Choroid plexus epithelial cell (primary cell): Measurements from ENCODE around the gene CBX2.
A peak's percentile ranks its signal among the peaks of the same experiment; 100 is the strongest.
"Not testable (repeated sequence)": the region's sequence is repeated elsewhere in the genome, so short reads cannot be mapped to it uniquely, and the experiment has no call there.

Experiments
- DNase-seq: peaks from one replicate; pipeline ENCODE4 v3.0.0-alpha.2; 2010; ENCODE audit warnings: low read depth
- H3K4me3 ChIP-seq: 2 replicates; pipeline ENCODE4 v1.5.1; 2011; ENCODE audit warnings: low read depth, mild to moderate bottlenecking, control low read depth, low read length, moderate library complexity
- TF ChIP-seq, protein P1 (sequence below): conservative IDR thresholded peaks from 2 replicates; pipeline ENCODE4 v1.5.1; 2011; ENCODE audit warnings: low read depth, mild to moderate bottlenecking, control low read depth, inconsistent platforms, low read length, moderate library complexity

Gene CBX2

GRCh38 chr17:79771276-79771675 is 6.7 kb upstream of the CBX2 start:
- DNase-seq = no peak
- no peak overlapping the region for H3K4me3 ChIP-seq
- TF ChIP-seq, protein P1, sequence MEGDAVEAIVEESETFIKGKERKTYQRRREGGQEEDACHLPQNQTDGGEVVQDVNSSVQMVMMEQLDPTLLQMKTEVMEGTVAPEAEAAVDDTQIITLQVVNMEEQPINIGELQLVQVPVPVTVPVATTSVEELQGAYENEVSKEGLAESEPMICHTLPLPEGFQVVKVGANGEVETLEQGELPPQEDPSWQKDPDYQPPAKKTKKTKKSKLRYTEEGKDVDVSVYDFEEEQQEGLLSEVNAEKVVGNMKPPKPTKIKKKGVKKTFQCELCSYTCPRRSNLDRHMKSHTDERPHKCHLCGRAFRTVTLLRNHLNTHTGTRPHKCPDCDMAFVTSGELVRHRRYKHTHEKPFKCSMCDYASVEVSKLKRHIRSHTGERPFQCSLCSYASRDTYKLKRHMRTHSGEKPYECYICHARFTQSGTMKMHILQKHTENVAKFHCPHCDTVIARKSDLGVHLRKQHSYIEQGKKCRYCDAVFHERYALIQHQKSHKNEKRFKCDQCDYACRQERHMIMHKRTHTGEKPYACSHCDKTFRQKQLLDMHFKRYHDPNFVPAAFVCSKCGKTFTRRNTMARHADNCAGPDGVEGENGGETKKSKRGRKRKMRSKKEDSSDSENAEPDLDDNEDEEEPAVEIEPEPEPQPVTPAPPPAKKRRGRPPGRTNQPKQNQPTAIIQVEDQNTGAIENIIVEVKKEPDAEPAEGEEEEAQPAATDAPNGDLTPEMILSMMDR = no peak

DNA sequence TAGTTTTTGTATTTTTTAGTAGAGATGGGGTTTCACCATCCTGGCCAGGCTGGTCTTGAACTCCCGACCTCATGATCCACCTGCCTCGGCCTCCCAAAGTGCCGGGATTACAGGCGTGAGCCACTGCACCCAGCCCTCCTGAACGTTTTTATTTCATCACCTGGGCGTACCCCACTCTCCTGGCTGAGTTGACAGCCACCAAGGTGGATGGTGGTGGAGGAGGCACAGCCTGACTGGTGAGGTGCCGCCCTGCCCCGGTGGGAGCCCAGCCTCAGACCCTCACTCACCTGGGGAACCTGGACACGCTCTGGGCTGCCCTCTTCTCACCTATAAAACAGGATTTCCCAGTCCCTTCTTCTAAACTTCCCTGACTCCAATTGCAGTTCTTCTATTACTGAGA is 5.2 kb upstream of the CBX2 start:
- H3K4me3 ChIP-seq, DNase-seq: not testable (repeated sequence)

GRCh38 chr17:79774561-79774975 is 3.4 kb upstream of the CBX2 start:
- H3K4me3 ChIP-seq = no peak overlapping the region
- DNase-seq = no peak
- TF ChIP-seq, protein P1 = no peak

GRCh38 chr17:79775632-79776031 is 2.3 kb upstream of the CBX2 start:
- no peak overlapping the region for H3K4me3 ChIP-seq

DNA sequence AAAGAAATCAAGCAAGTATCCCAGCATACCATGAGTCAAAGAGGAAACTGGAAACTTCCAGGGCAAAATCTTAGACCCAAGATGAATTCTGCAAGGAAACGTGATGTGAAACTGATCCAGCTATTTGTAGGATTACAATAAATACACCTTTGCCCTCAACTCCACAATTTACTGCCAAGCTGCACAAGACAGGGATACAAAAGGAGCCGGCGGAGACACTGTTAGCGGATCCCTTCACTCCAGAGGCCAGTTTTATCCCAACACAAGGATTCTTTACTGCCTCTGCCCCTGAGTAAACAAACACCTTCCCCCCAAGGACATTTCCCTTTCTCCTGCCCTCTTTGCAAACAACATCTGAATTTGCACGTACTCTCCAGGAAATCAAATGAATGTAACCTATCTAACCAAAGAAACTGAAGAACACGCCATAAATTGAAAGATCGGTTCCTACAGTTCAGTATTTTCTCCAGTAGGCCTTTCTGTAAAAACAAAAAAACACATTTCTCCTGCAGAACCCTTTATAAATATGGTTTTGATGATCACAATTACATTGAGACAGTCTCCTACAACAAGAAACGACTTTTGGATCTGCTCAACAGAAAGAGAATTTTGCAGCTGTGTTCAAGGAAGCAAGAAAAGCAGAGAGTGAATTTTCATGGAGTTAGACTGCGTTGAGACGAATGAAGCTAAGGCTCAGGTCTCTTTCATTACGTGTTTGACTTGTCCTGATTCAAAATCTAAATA is 1.4 kb upstream of the CBX2 start:
- H3K4me3 ChIP-seq = no peak overlapping the region
- no peak for DNase-seq
- TF ChIP-seq, protein P1 = no peak

More at GRCh38 chr17:79775632-79776031, 2.3 kb upstream of the CBX2 start:
- no peak for DNase-seq
- TF ChIP-seq, protein P1 = no peak

DNA sequence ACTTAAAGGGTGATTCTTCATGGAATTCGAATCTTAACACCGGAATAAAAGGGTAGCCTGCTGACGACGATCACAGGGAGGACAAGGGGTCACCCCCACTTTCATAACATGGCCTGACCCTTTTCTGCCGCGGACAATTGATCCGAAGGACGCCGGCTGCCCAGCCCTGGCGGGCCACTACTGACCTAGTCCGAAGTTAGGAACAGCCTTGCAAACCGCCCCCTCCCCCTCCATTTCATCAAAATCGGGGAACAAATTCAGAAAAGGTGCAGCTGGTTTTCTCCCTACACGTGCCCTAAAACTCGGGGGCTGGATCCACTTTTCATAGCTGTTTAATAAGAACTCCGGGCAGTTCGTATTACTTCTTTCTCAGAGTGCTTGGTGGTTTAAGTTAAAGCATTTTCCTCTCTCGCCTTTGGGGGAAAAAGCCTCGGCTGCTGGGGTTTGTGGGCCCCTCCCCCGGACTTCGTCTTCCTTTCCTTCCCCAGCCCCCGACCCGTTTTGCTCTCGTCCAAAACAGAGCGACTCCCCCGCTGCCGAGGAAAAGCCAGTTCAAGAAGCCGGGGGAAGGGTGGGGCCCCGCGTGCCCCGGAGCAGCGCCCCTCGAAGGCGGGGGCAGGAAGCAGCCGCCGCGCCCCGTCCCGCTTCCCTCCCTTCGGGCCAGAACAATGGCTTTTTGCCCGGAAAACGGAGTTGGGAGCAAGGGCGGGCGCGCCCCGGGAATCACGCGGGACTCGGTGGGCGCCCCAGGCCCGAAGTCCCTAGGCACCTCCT is 641 bp upstream of the CBX2 start:
- TF ChIP-seq, protein P1 = peak; percentile 18
- H3K4me3 ChIP-seq = peak overlapping the region; percentile 54
- DNase-seq = peak; percentile 33

DNA sequence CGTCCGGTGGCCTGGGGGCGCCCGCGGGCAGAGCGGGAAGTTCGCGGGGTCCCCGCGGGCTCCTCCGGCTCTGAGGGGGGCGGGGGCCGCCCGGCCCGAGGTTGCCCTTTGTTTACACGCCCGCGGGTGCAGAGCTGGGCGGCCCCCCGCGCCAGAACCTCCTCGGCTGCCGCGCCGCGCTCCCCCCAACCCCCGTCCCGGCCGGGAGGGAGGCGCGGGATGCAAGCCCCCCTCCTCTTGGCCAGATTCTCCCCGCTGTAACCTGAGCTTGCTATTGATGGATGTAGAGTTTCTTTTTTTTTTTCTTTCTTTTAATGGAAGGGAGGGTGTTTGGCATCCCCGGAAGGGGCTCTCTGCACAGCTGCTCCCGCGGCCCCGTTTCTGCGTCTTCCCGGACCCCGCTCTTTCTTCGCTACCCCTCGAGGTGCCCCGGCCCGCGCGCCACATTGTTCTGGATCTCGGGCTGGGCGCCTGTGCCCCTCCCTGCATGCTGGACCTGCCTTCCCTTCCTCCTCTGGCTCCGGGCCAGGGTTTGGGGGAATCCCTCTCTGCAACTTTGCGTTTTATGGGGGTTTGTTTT is 646 bp downstream of the CBX2 start:
- DNase-seq = no peak
- H3K4me3 ChIP-seq = peak overlapping the region; percentile 65
- TF ChIP-seq, protein P1 = no peak
